Neural cell (in vitro differentiated cells): Measurements from ENCODE around the gene LPP. TPM values are rescaled to one million over a fixed set of nuclear protein-coding genes. Genes with fewer than 3 reads are reported as not detected.

ENCODE experiments used
- H2AFZ ChIP-seq: fragments of 200-600, 300-800 bp; sonication (generic), shearing (Covaris generic); 2 replicates; pipeline ENCODE4 v1.6.0; 2014; ENCODE audit warnings: low read depth, mild to moderate bottlenecking, antibody characterized with exemption, low read length, moderate library complexity
- H3F3A ChIP-seq: fragments of 200-600 bp; shearing (Covaris generic); 2 replicates; pipeline ENCODE4 v1.6.1; 2016; ENCODE audit warnings: mild to moderate bottlenecking, moderate library complexity, mixed read lengths, antibody characterized with exemption, low read length; ENCODE audit not compliant: insufficient read depth, poor library complexity, severe bottlenecking
- H3K27ac ChIP-seq: fragments of 200-600, 300-800 bp; sonication (generic), shearing (Covaris generic); 2 replicates; pipeline ENCODE4 v1.5.1; 2014; ENCODE audit warnings: mild to moderate bottlenecking, low read length, moderate library complexity
- H3K27me3 ChIP-seq: fragments of 300-800, 200-600 bp; sonication (generic), shearing (Covaris generic); 2 replicates; pipeline ENCODE4 v1.6.0; 2014; ENCODE audit warnings: mild to moderate bottlenecking, low read depth, low read length, moderate library complexity; ENCODE audit not compliant: insufficient read depth
- H3K36me3 ChIP-seq: fragments of 300-800, 200-600 bp; sonication (generic), shearing (Covaris generic); 2 replicates; pipeline ENCODE4 v1.5.1; 2014; ENCODE audit warnings: mild to moderate bottlenecking, antibody characterized with exemption, low read length, moderate library complexity; ENCODE audit not compliant: insufficient read depth
- H3K4me2 ChIP-seq: fragments of 300-800, 200-600 bp; sonication (generic), shearing (Covaris generic); 2 replicates; pipeline ENCODE4 v1.6.0; 2014; ENCODE audit warnings: mild to moderate bottlenecking, low read length
- H3K4me3 ChIP-seq: fragments of 300-800, 200-600 bp; sonication (generic), shearing (Covaris generic); 2 replicates; pipeline ENCODE4 v1.5.1; 2014; ENCODE audit warnings: mild to moderate bottlenecking, low read length, moderate library complexity
- H3K79me2 ChIP-seq: fragments of 200-600 bp; shearing (Covaris generic); replicated peaks from 2 replicates; pipeline ENCODE4 v1.6.0; 2014; ENCODE audit warnings: mild to moderate bottlenecking, low read length, moderate library complexity; ENCODE audit not compliant: insufficient read depth
- H3K9ac ChIP-seq: fragments of 300-800, 200-600 bp; sonication (generic), shearing (Covaris generic); 2 replicates; pipeline ENCODE4 v1.6.1; 2016; ENCODE audit warnings: mild to moderate bottlenecking, low read length, mixed read lengths
- H3K9me2 ChIP-seq: fragments of 200-600 bp; shearing (Covaris generic); 2 replicates; pipeline ENCODE4 v1.6.1; 2016; ENCODE audit warnings: mild to moderate bottlenecking, low read length, mixed read lengths; ENCODE audit not compliant: insufficient read depth
- H3K9me3 ChIP-seq: fragments of 200-600, 300-800 bp; sonication (generic), shearing (Covaris generic); 2 replicates; pipeline ENCODE4 v1.6.1; 2016; ENCODE audit warnings: mild to moderate bottlenecking, mixed run types, low read length, moderate library complexity, mixed read lengths
- H4K20me1 ChIP-seq: fragments of 200-600 bp; shearing (Covaris generic); 2 replicates; pipeline ENCODE4 v1.6.1; 2016; ENCODE audit warnings: mild to moderate bottlenecking, mixed run types; ENCODE audit not compliant: insufficient read depth
- EP300 ChIP-seq: fragments of 450-650 bp; conservative IDR thresholded peaks from 2 replicates; pipeline ENCODE4 v1.6.1; 2014; ENCODE audit warnings: antibody characterized with exemption, mild to moderate bottlenecking, moderate library complexity; ENCODE audit not compliant: poor library complexity, severe bottlenecking
- EZH2 ChIP-seq: fragments of 200-600, 300-800 bp; shearing (Covaris generic), sonication (generic); IDR thresholded peaks from 2 replicates; pipeline ENCODE4 v1.6.1; 2014; ENCODE audit warnings: antibody characterized with exemption, low read length, borderline replicate concordance, mild to moderate bottlenecking; ENCODE audit not compliant: insufficient read depth, poor library complexity, severe bottlenecking
- MXI1 ChIP-seq: fragments of 450-650 bp; conservative IDR thresholded peaks from 2 replicates; pipeline ENCODE4 v1.6.1; 2014; ENCODE audit warnings: antibody characterized with exemption, mild to moderate bottlenecking; ENCODE audit not compliant: poor library complexity, severe bottlenecking
- POLR2AphosphoS5 ChIP-seq: IDR thresholded peaks from 2 replicates; pipeline ENCODE4 v1.6.1; 2012
- RAD21 ChIP-seq: fragments of 450-650 bp; conservative IDR thresholded peaks from 2 replicates; pipeline ENCODE4 v1.6.1; 2014; ENCODE audit warnings: antibody characterized with exemption, mild to moderate bottlenecking, moderate library complexity
- SMC3 ChIP-seq: fragments of 450-650 bp; conservative IDR thresholded peaks from 2 replicates; pipeline ENCODE4 v1.6.1; 2014; ENCODE audit warnings: antibody characterized with exemption, mild to moderate bottlenecking, moderate library complexity; ENCODE audit not compliant: poor library complexity
- TAF1 ChIP-seq: IDR thresholded peaks from 2 replicates; pipeline ENCODE4 v1.6.1; 2012; ENCODE audit warnings: low read depth
- polyA plus RNA-seq: library from polyadenylated mRNA; depleted of rRNA; stranded (reverse); fragments of >200 nt; gene quantifications from 2 replicates; pipeline ENCODE4 v1.2.3, GENCODE V29; 2014
- TF ChIP-seq, protein P1 (sequence below): fragments of 450-650 bp; IDR thresholded peaks from 2 replicates; pipeline ENCODE4 v1.5.1; 2014; ENCODE audit warnings: antibody characterized with exemption, mild to moderate bottlenecking, moderate library complexity; ENCODE audit not compliant: poor library complexity, severe bottlenecking
- TF ChIP-seq, protein P2 (sequence below): IDR thresholded peaks from 2 replicates; pipeline ENCODE4 v1.6.1; 2012; ENCODE audit warnings: borderline replicate concordance

The LPP gene
- polyA plus RNA-seq, 1 donor from 2014 or later: 3.0 TPM

DNA sequence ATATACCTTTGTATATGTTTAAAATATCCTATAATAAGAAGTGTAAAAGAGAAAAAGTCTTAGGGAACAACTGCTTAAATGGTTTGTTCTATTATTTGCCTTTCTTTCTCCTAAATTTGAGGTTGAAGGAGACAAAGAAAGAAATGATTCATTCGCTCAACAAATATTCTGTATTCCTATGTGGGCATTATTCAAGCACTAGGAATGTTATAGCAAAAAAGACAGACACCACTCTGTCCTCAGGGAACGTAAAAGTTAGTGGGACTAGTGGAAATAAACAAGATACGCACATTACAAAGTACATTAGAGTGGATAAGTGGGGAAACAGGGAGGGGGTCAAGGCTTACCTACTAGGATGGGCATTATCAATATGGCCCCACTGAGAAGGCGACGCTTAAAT, 332.2 kb downstream of the LPP start:
- Histone ChIP-seq H3K4me3 (no peak overlapping the region), H3K27ac (no peak overlapping the region), H3K36me3 (no peaks in the 10 kb centered on the region), H3K9ac (no peak overlapping the region), H3K9me2 (no peaks in the 10 kb centered on the region), H3F3A (no peaks in the 10 kb centered on the region), H4K20me1 (no peaks in the 10 kb centered on the region), H3K9me3 (no peaks in the 10 kb centered on the region), H2AFZ (no peak overlapping the region), H3K4me2 (no peak overlapping the region), H3K79me2 (no peaks in the 10 kb centered on the region), H3K27me3 (no peaks in the 10 kb centered on the region)
- TF ChIP-seq POLR2AphosphoS5: no peak
- TF ChIP-seq, protein P1, sequence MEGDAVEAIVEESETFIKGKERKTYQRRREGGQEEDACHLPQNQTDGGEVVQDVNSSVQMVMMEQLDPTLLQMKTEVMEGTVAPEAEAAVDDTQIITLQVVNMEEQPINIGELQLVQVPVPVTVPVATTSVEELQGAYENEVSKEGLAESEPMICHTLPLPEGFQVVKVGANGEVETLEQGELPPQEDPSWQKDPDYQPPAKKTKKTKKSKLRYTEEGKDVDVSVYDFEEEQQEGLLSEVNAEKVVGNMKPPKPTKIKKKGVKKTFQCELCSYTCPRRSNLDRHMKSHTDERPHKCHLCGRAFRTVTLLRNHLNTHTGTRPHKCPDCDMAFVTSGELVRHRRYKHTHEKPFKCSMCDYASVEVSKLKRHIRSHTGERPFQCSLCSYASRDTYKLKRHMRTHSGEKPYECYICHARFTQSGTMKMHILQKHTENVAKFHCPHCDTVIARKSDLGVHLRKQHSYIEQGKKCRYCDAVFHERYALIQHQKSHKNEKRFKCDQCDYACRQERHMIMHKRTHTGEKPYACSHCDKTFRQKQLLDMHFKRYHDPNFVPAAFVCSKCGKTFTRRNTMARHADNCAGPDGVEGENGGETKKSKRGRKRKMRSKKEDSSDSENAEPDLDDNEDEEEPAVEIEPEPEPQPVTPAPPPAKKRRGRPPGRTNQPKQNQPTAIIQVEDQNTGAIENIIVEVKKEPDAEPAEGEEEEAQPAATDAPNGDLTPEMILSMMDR: no peak
- TF ChIP-seq, protein P2, sequence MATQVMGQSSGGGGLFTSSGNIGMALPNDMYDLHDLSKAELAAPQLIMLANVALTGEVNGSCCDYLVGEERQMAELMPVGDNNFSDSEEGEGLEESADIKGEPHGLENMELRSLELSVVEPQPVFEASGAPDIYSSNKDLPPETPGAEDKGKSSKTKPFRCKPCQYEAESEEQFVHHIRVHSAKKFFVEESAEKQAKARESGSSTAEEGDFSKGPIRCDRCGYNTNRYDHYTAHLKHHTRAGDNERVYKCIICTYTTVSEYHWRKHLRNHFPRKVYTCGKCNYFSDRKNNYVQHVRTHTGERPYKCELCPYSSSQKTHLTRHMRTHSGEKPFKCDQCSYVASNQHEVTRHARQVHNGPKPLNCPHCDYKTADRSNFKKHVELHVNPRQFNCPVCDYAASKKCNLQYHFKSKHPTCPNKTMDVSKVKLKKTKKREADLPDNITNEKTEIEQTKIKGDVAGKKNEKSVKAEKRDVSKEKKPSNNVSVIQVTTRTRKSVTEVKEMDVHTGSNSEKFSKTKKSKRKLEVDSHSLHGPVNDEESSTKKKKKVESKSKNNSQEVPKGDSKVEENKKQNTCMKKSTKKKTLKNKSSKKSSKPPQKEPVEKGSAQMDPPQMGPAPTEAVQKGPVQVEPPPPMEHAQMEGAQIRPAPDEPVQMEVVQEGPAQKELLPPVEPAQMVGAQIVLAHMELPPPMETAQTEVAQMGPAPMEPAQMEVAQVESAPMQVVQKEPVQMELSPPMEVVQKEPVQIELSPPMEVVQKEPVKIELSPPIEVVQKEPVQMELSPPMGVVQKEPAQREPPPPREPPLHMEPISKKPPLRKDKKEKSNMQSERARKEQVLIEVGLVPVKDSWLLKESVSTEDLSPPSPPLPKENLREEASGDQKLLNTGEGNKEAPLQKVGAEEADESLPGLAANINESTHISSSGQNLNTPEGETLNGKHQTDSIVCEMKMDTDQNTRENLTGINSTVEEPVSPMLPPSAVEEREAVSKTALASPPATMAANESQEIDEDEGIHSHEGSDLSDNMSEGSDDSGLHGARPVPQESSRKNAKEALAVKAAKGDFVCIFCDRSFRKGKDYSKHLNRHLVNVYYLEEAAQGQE: no peak
- no peak for TF ChIP-seq MXI1
- no peak for TF ChIP-seq RAD21
- TF ChIP-seq TAF1: no peak
- no peak for TF ChIP-seq EZH2
- no peak for TF ChIP-seq SMC3
- no peak for TF ChIP-seq EP300

GRCh38 chr3:188486952-188487351, 333.0 kb downstream of the LPP start:
- H3K27me3 ChIP-seq: no peaks in the 10 kb centered on the region
- no peaks in the 10 kb centered on the region for H4K20me1 ChIP-seq
- no peaks in the 10 kb centered on the region for H3K36me3 ChIP-seq
- H3K4me2 ChIP-seq: no peak overlapping the region
- H3K79me2 ChIP-seq: no peaks in the 10 kb centered on the region
- no peak overlapping the region for H2AFZ ChIP-seq
- no peaks in the 10 kb centered on the region for H3K9me2 ChIP-seq
- no peaks in the 10 kb centered on the region for H3F3A ChIP-seq
- H3K9me3 ChIP-seq: no peaks in the 10 kb centered on the region
- no peak overlapping the region for H3K4me3 ChIP-seq
- H3K9ac ChIP-seq: no peak overlapping the region
- no peak overlapping the region for H3K27ac ChIP-seq
- TF ChIP-seq RAD21 (no peak), SMC3 (no peak), EP300 (no peak), TAF1 (no peak), EZH2 (no peak), POLR2AphosphoS5 (no peak), MXI1 (no peak)
- TF ChIP-seq, protein P1: no peak
- TF ChIP-seq, protein P2: no peak
